GM12878 (cell line): Measurements from ENCODE around the gene PPP1CC. TPM values are rescaled to one million over a fixed set of nuclear protein-coding genes. Genes with fewer than 3 reads are reported as not detected.

Experiments
- ATAC-seq: fragments of 200-7000 bp; cut with Tn5 transposase; 3 replicates; pipeline ENCODE4 v1.9.1; 2020; ENCODE audit warnings: mild to moderate bottlenecking, moderate library complexity
- BruUV-seq: library from RNA; stranded (reverse); fragments of 400-500 nt; replicated peaks from 2 replicates; lab custom pipeline; 2021; lab: Mats Ljungman, UMichigan
- CTCF ChIA-PET: fragments of 300-600 bp; sonication (Branson Sonifier 250); formaldehyde crosslinking; extraction: SDS; loops from one replicate; lab custom pipeline; 2021; ENCODE audit warnings: inconsistent platforms; lab: Yijun Ruan, JAX
- POLR2A ChIA-PET: fragments of 350-600 bp; formaldehyde crosslinking; extraction: SDS; loops from one replicate; lab custom pipeline; 2021; ENCODE audit warnings: inconsistent platforms; lab: Charles Lee
- RAD21 ChIA-PET: fragments of 300-600 bp; sonication (Branson Sonifier 250); formaldehyde crosslinking; loops from one replicate; lab custom pipeline; 2023; ENCODE audit warnings: antibody characterized with exemption; ENCODE audit not compliant: unreplicated experiment; lab: Charles Lee
- SMC1A ChIA-PET: fragments of 300-600 bp; sonication (Branson Sonifier 250); formaldehyde crosslinking; loops from one replicate; lab custom pipeline; 2023; ENCODE audit not compliant: unreplicated experiment, uncharacterized antibody; lab: Charles Lee
- DNase-seq: peaks from one replicate; pipeline ENCODE4 v3.0.0-alpha.2; 2011; ENCODE audit warnings: low read depth, low spot score
- FAIRE-seq: peaks from 3 replicates; lab custom pipeline; 2011; peaks lifted over from hg19 to GRCh38; lab: Jason Lieb, UNC
- H2AFZ ChIP-seq: 2 replicates; pipeline ENCODE4 v1.6.0; 2011; ENCODE audit warnings: low read depth, low read length, control low read depth; ENCODE audit not compliant: control insufficient read depth
- H3K27ac ChIP-seq: 2 replicates; pipeline ENCODE4 v1.5.1; 2011; ENCODE audit warnings: control low read depth; ENCODE audit not compliant: control insufficient read depth, insufficient read depth
- H3K27me3 ChIP-seq, 2 experiments: replicated peaks in 1 of 2; 2 replicates each; pipeline versions ENCODE4 v1.6.0 to v1.6.1; 2011; ENCODE audit warnings: low read length in 1 of 2; ENCODE audit not compliant: control insufficient read depth in 2 of 2, insufficient read depth in 2 of 2
- H3K36me3 ChIP-seq, 2 experiments: 2 replicates each; pipeline ENCODE4 v1.5.1; 2011; ENCODE audit warnings: low read length in 1 of 2; ENCODE audit not compliant: control insufficient read depth in 2 of 2, insufficient read depth in 2 of 2
- H3K4me1 ChIP-seq: 2 replicates; pipeline ENCODE4 v1.6.1; 2011; ENCODE audit warnings: mild to moderate bottlenecking, low read length, moderate library complexity, mixed read lengths; ENCODE audit not compliant: control insufficient read depth, insufficient read depth
- H3K4me2 ChIP-seq: 2 replicates; pipeline ENCODE4 v1.6.0; 2011; ENCODE audit warnings: control low read depth; ENCODE audit not compliant: control insufficient read depth, insufficient read depth
- H3K4me3 ChIP-seq: fragments of 200-600 bp; sonication (generic); 2 replicates; pipeline ENCODE4 v1.5.1; 2016
- H3K79me2 ChIP-seq: 2 replicates; pipeline ENCODE4 v1.6.0; 2011; ENCODE audit warnings: low read length; ENCODE audit not compliant: control insufficient read depth, insufficient read depth
- H3K9ac ChIP-seq: 2 replicates; pipeline ENCODE4 v1.8.0; 2011; ENCODE audit warnings: low read length, control low read depth, mixed read lengths; ENCODE audit not compliant: control insufficient read depth, insufficient read depth
- H3K9me3 ChIP-seq: replicated peaks from 3 replicates; pipeline ENCODE4 v1.5.1; 2011; ENCODE audit warnings: mild to moderate bottlenecking, low read length; ENCODE audit not compliant: control insufficient read depth, insufficient read depth
- H4K20me1 ChIP-seq: 2 replicates; pipeline ENCODE4 v1.6.0; 2011; ENCODE audit not compliant: control insufficient read depth, insufficient read depth
- CREB1 ChIP-seq: IDR thresholded peaks from 2 replicates; pipeline ENCODE4 v1.6.1; 2012; ENCODE audit warnings: low read depth, mild to moderate bottlenecking, inconsistent platforms
- DPF2 ChIP-seq: fragments of 450-650 bp; IDR thresholded peaks from 2 replicates; pipeline ENCODE4 v1.6.1; 2017; ENCODE audit warnings: mild to moderate bottlenecking
- EZH2 ChIP-seq: IDR thresholded peaks from 2 replicates; pipeline ENCODE4 v1.6.1; 2012; ENCODE audit warnings: low read depth, mild to moderate bottlenecking, control low read depth, inconsistent platforms, low read length, borderline replicate concordance; ENCODE audit not compliant: control insufficient read depth
- FOS ChIP-seq: IDR thresholded peaks from 3 replicates; pipeline ENCODE4 v1.6.1; 2011; ENCODE audit warnings: borderline replicate concordance; ENCODE audit not compliant: insufficient read length; ENCODE audit errors: extremely low read depth
- KAT2A ChIP-seq: conservative IDR thresholded peaks from 2 replicates; pipeline ENCODE4 v1.6.1; 2011; ENCODE audit warnings: low read depth, low read length; ENCODE audit not compliant: control insufficient read depth
- LARP7 ChIP-seq: fragments of 450-650 bp; IDR thresholded peaks from 2 replicates; pipeline ENCODE4 v1.6.1; 2017; ENCODE audit warnings: mild to moderate bottlenecking
- MLLT1 ChIP-seq: fragments of 450-650 bp; IDR thresholded peaks from 2 replicates; pipeline ENCODE4 v1.6.1; 2016; ENCODE audit warnings: mild to moderate bottlenecking
- NFYB ChIP-seq: IDR thresholded peaks from 2 replicates; pipeline ENCODE4 v1.6.1; 2011; ENCODE audit warnings: low read depth, mild to moderate bottlenecking, low read length, improper control_type of control experiment, moderate library complexity; ENCODE audit not compliant: insufficient read depth
- PAX5 ChIP-seq: IDR thresholded peaks from 2 replicates; pipeline ENCODE4 v1.6.1; 2011; ENCODE audit warnings: low read depth, low read length, borderline replicate concordance
- PML ChIP-seq: IDR thresholded peaks from 2 replicates; pipeline ENCODE4 v1.6.1; 2012; ENCODE audit warnings: low read length, inconsistent platforms
- RB1 ChIP-seq: fragments of 450-650 bp; formaldehyde crosslinking; IDR thresholded peaks from 2 replicates; pipeline ENCODE4 v1.6.1; 2017; ENCODE audit warnings: mild to moderate bottlenecking, borderline replicate concordance
- RELB ChIP-seq: fragments of 450-650 bp; IDR thresholded peaks from 2 replicates; pipeline ENCODE4 v1.6.1; 2017; ENCODE audit warnings: low read depth, mild to moderate bottlenecking, moderate library complexity
- RFX5 ChIP-seq: IDR thresholded peaks from 2 replicates; pipeline ENCODE4 v1.6.1; 2011; ENCODE audit warnings: low read depth, low read length, improper control_type of control experiment
- RUNX3 ChIP-seq: IDR thresholded peaks from 2 replicates; pipeline ENCODE4 v1.6.1; 2012; ENCODE audit warnings: low read length, inconsistent platforms
- SP1 ChIP-seq: IDR thresholded peaks from one replicate; pipeline ENCODE4 v1.6.1; 2011; ENCODE audit warnings: low read depth, low read length
- ZBTB11 ChIP-seq: fragments of 450-650 bp; formaldehyde crosslinking; IDR thresholded peaks from 2 replicates; pipeline ENCODE4 v1.5.0; 2022; ENCODE audit warnings: mild to moderate bottlenecking, missing genetic modification characterization
- ZNF384 ChIP-seq: IDR thresholded peaks from 2 replicates; pipeline ENCODE4 v1.6.1; 2012; ENCODE audit warnings: low read depth, mild to moderate bottlenecking, low read length, improper control_type of control experiment, borderline replicate concordance
- WGBS: methylation state at CpG from one replicate; pipeline ENCODE4 v1.1.6; 2016; ENCODE audit warnings: low lambda C conversion rate; ENCODE audit not compliant: insufficient replicate concordance, insufficient coverage; ENCODE audit errors: missing lambda C conversion rate; 5-methylcytosine and 5-hydroxymethylcytosine counted together
- in situ Hi-C: fragments of 300-500 bp; cut with MboI; formaldehyde crosslinking; loops from 9 replicates; pipeline ENCODE4 v1.14.3; 2018; ENCODE audit warnings: mixed read lengths
- intact Hi-C: fragments of 100-400 bp; cut with micrococcal nuclease; formaldehyde crosslinking; loops from one replicate; pipeline ENCODE4 v1.14.2; 2022; ENCODE audit not compliant: unreplicated experiment
- polyA plus RNA-seq, 11 experiments: library from polyadenylated mRNA; depleted of rRNA in 4 of 11; unstranded in 6 of 11; stranded (reverse) in 5 of 11; fragments of >200 nt; fragmentation: Nextera tagmentation in 4 of 11; fragmentation: Illumina TruSeq in 1 of 11; extraction: Ambion mirVana in 4 of 11; extraction: Trizol in 1 of 11; gene quantifications; 1 replicate in 1 of 11; 2 replicates in 10 of 11; pipeline versions ENCODE4 v1.2.1 to v1.2.3, GENCODE V29; 2011 to 2016; ENCODE audit warnings: inconsistent platforms in 2 of 11, missing spikeins in 2 of 11, low read depth in 1 of 11
- total RNA-seq, 4 experiments: library from RNA; depleted of rRNA in 3 of 4; stranded (reverse); fragments of >200 nt in 3 of 4; fragmentation: Illumina TruSeq in 1 of 4; extraction: Trizol in 1 of 4; gene quantifications; 2 replicates each; pipeline versions ENCODE4 v1.2.1 to v1.2.3, GENCODE V29; 2013 to 2021

The PPP1CC gene
- total and polyA plus RNA-seq, 10 of the 15 experiments (the other 5 are each of a cell fraction or from before 2014, with no cell fraction given) = 64.4 to 279 (median 157) TPM

GRCh38 chr12:110687396-110688169 lies 55.1 kb downstream of the PPP1CC start:
- 11% methylated on average over 15 of the region's 15 CpGs for WGBS
- TF ChIP-seq EZH2 (no peak), RUNX3 (0 out of 2 replicates have a peak, but pooled peaks have one; percentile 8), DPF2 (0 out of 2 replicates have a peak, but pooled peaks have one; percentile 19), NFYB (no peak), LARP7 (no peak), MLLT1 (peak; percentile 35; the same call in 1 of the 2 replicates), CREB1 (0 out of 2 replicates have a peak, but pooled peaks have one; percentile 12), ZBTB11 (no peak), RB1 (no peak), PAX5 (no peak), ZNF384 (no peak), RFX5 (no peak), KAT2A (no peak), SP1 (no peak), PML (no peak), RELB (0 out of 2 replicates have a peak, but pooled peaks have one; percentile 7), FOS (no peak)

More at GRCh38 chr12:110687396-110688169, 55.1 kb downstream of the PPP1CC start:
- H3K27ac ChIP-seq = peak overlapping the region; percentile 83
- H3K9ac ChIP-seq = peak overlapping the region; percentile 79
- in situ Hi-C loops = no loop called here
- peaks cover 38% of the 10 kb centered on the region for H3K4me1 ChIP-seq
- no peak for DNase-seq
- RAD21 ChIA-PET = interaction anchor here (0.9 to 3.8 kb wide), 10 partner anchors 11 to 154 kb away, joined by 3 to 27 read pairs (median 3); no protein-coding TSS in a partner anchor
- H3K4me2 ChIP-seq = peak overlapping the region; percentile 43
- FAIRE-seq = no peak
- intact Hi-C loops = loop anchor here (2.0 kb wide), 1 partner anchor 17 kb away; no protein-coding TSS in a partner anchor
- H2AFZ ChIP-seq = no peak overlapping the region
- H4K20me1 ChIP-seq = no peaks in the 10 kb centered on the region
- CTCF ChIA-PET = interaction anchor here (0.6 to 3.1 kb wide), 9 partner anchors 10 to 230 kb away, joined by 3 to 21 read pairs (median 5); no protein-coding TSS in a partner anchor
- no TSS peak for BruUV-seq
- peak; percentile 9 for ATAC-seq
- no peaks in the 10 kb centered on the region for H3K27me3 ChIP-seq
- SMC1A ChIA-PET = interaction anchor here (0.9 to 4.3 kb wide), 11 partner anchors 11 to 88 kb away, joined by 4 to 52 read pairs (median 8); partner anchors contain the start of gene TCTN1
- peaks cover 58% of the 10 kb centered on the region for H3K79me2 ChIP-seq
- H3K36me3 ChIP-seq = peaks cover 2 to 10% of the 10 kb centered on the region in 2 experiments; a peak in 1 of 4 replicates
- H3K4me3 ChIP-seq = peak overlapping the region; percentile 90
- POLR2A ChIA-PET = interaction anchor here (0.6 to 5.1 kb wide), 11 partner anchors 10 to 156 kb away, joined by 3 to 80 read pairs (median 6); no protein-coding TSS in a partner anchor
- H3K9me3 ChIP-seq = no peaks in the 10 kb centered on the region; the same call in 2 of the 3 replicates
